CD14-positive monocyte (primary cell): Measurements from ENCODE around the gene HOXC9. TPM values are rescaled to one million over a fixed set of nuclear protein-coding genes. Genes with fewer than 3 reads are reported as not detected.

Source experiments
- DNase-seq, 3 donors: peaks; one replicate each; pipeline ENCODE4 v3.0.0-alpha.2; 2011 to 2022
- H2AFZ ChIP-seq: 2 replicates; pipeline ENCODE4 v1.6.0; 2012; ENCODE audit warnings: mild to moderate bottlenecking, low read depth, low read length, inconsistent platforms; ENCODE audit not compliant: insufficient read depth, poor library complexity, severe bottlenecking
- H3K27ac ChIP-seq, 2 donors: 1 replicate in 1 of 2; 2 replicates in 1 of 2; pipeline ENCODE4 v1.5.1; 2012 to 2013; ENCODE audit warnings: low read length in 2 of 2, control low read depth in 1 of 2, inconsistent platforms in 1 of 2, low read depth in 1 of 2, mild to moderate bottlenecking in 1 of 2
- H3K27me3 ChIP-seq, 2 donors: one replicate each; pipeline versions ENCODE4 v1.6.0 to v1.6.1; 2011 to 2013; ENCODE audit warnings: low read length in 2 of 2; ENCODE audit not compliant: control insufficient read depth in 2 of 2, insufficient read depth in 2 of 2
- H3K36me3 ChIP-seq, 2 donors: replicated peaks in 1 of 2; 1 replicate in 1 of 2; 2 replicates in 1 of 2; pipeline versions ENCODE4 v1.5.1 to v1.6.1; 2012 to 2013; ENCODE audit warnings: low read length in 2 of 2, control low read depth in 1 of 2, inconsistent platforms in 1 of 2, mild to moderate bottlenecking in 1 of 2; ENCODE audit not compliant: insufficient read depth in 2 of 2, control insufficient read depth in 1 of 2
- H3K4me1 ChIP-seq, 2 donors: 1 replicate in 1 of 2; 2 replicates in 1 of 2; pipeline versions ENCODE4 v1.5.1 to v1.6.1; 2012 to 2013; ENCODE audit warnings: low read length in 2 of 2, control low read depth in 1 of 2, inconsistent platforms in 1 of 2, mild to moderate bottlenecking in 1 of 2, moderate library complexity in 1 of 2; ENCODE audit not compliant: insufficient read depth in 2 of 2, control insufficient read depth in 1 of 2
- H3K4me2 ChIP-seq: replicated peaks from 2 replicates; pipeline ENCODE3; 2012; ENCODE audit warnings: low read length, moderate library complexity, mild to moderate bottlenecking; ENCODE audit not compliant: poor library complexity, severe bottlenecking; ENCODE audit errors: extremely low read depth
- H3K4me3 ChIP-seq, 3 experiments: fragments of 200-600 bp in 1 of 3; sonication (generic) in 1 of 3; replicated peaks in 1 of 3; 1 replicate in 2 of 3; 2 replicates in 1 of 3; pipeline ENCODE4 v1.5.1; 2011 to 2013; ENCODE audit warnings: low read length in 3 of 3, mild to moderate bottlenecking in 3 of 3, control low read depth in 2 of 3, low read depth in 2 of 3, inconsistent platforms in 1 of 3, moderate library complexity in 1 of 3
- H3K79me2 ChIP-seq: 2 replicates; pipeline ENCODE4 v1.6.0; 2012; ENCODE audit warnings: mild to moderate bottlenecking, control low read depth, inconsistent platforms, low read length, moderate library complexity; ENCODE audit not compliant: insufficient read depth
- H3K9ac ChIP-seq: 2 replicates; pipeline ENCODE4 v1.6.0; 2017; ENCODE audit warnings: low read length, mild to moderate bottlenecking; ENCODE audit not compliant: insufficient read depth, poor library complexity, severe bottlenecking
- H3K9me3 ChIP-seq, 2 donors: replicated peaks in 1 of 2; 1 replicate in 1 of 2; 2 replicates in 1 of 2; pipeline versions ENCODE4 v1.5.1 to v1.6.1; 2012 to 2013; ENCODE audit warnings: low read length in 2 of 2, control low read depth in 1 of 2; ENCODE audit not compliant: control insufficient read depth in 1 of 2, insufficient read depth in 1 of 2
- H4K20me1 ChIP-seq: 2 replicates; pipeline ENCODE4 v1.6.0; 2012; ENCODE audit warnings: mild to moderate bottlenecking, low read length, control low read depth, moderate library complexity; ENCODE audit not compliant: insufficient read depth
- H3K27ac Mint-ChIP-seq, 7 donors: one replicate each; pipeline ENCODE4 v1.8.0; 2020; ENCODE audit warnings: mild to moderate bottlenecking in 7 of 7, mixed read lengths in 7 of 7, moderate library complexity in 6 of 7, inconsistent platforms in 2 of 7
- H3K27me3 Mint-ChIP-seq, 3 donors: one replicate each; pipeline ENCODE4 v1.8.0; 2021 to 2022; ENCODE audit warnings: low read depth in 3 of 3, mild to moderate bottlenecking in 3 of 3, mixed read lengths in 3 of 3, moderate library complexity in 3 of 3, inconsistent platforms in 1 of 3
- H3K36me3 Mint-ChIP-seq, 2 donors: one replicate each; pipeline ENCODE4 v1.8.0; 2020; ENCODE audit warnings: mixed read lengths in 2 of 2, inconsistent platforms in 1 of 2, mild to moderate bottlenecking in 1 of 2
- H3K4me1 Mint-ChIP-seq: one replicate; pipeline ENCODE4 v1.8.0; 2020; ENCODE audit warnings: mild to moderate bottlenecking, mixed read lengths
- H3K4me3 Mint-ChIP-seq, 2 donors: one replicate each; pipeline ENCODE4 v1.8.0; 2020; ENCODE audit warnings: mild to moderate bottlenecking in 2 of 2, mixed read lengths in 2 of 2, moderate library complexity in 1 of 2
- H3K9me3 Mint-ChIP-seq, 7 donors: one replicate each; pipeline ENCODE4 v1.8.0; 2020 to 2022; ENCODE audit warnings: mixed read lengths in 7 of 7, mild to moderate bottlenecking in 6 of 7, moderate library complexity in 6 of 7, inconsistent platforms in 2 of 7
- WGBS: methylation state at CpG from one replicate; pipeline ENCODE4 v1.1.5; 2013; ENCODE audit warnings: missing lambda C conversion rate; ENCODE audit not compliant: insufficient coverage; 5-methylcytosine and 5-hydroxymethylcytosine counted together
- intact Hi-C, 2 donors: fragments of 100-400 bp; cut with micrococcal nuclease; formaldehyde crosslinking; loops; one replicate each; pipeline versions ENCODE4 v1.15.0 to v1.15.1; 2023
- polyA plus RNA-seq, 3 donors: library from polyadenylated mRNA; depleted of rRNA in 1 of 3; unstranded in 2 of 3; stranded (reverse) in 1 of 3; fragments of 300-500 nt in 2 of 3; fragments of >200 nt in 1 of 3; fragmentation: Illumina TruSeq in 2 of 3; gene quantifications; 1 replicate in 2 of 3; 2 replicates in 1 of 3; pipeline ENCODE4 v1.2.3, GENCODE V29; 2012 to 2021
- TF ChIP-seq, protein P1 (sequence below): fragments of 200-600 bp; IDR thresholded peaks from one replicate; pipeline ENCODE4 v1.8.0; 2022; ENCODE audit warnings: antibody characterized with exemption, mild to moderate bottlenecking

Gene HOXC9
- polyA plus RNA-seq, 3 donors = not detected

DNA sequence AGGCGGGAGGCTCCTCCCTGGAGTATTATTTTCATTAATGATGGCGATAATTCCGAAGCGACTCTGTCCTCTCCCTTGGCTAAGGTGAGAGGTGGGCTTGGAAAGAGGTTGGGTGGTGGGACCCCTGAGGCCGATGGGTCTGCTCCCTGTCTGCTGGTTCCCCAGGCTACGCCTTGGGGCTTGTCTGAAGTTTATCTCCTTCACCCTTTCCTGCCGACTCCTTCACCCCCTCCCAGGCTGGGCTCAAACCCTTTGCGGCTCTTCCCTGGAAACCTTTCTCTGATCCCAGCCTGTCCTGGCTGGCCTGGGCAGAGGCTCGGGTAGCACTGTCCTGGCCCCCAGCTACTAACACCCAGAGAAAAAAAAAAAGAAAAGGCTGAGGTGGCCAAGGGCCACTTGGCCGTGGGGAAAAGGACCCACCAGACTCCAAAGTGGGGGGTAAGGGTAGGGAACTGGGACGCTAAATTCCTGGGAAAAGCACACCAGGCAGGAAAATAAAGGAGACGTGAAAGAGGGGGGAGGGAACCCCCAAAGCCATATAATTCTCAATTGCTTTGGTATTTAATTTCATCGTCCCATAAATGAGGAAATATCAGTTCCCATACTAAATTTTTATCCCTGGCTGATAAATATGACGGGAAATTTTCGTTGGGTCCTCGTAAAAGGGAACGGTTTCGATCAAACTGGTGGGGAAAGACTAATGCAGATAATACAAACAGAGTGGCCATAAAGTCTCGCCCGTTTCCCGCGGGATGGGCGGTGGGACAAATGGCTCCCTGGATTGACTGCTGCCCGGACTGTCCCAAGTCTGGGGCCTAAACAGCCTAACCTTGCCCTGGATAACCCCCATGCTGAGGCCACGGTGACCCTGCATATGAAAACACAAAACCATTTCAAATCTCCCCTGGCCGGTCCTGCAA lies 17.1 kb upstream of the HOXC9 start:
- Histone ChIP-seq H3K27ac (no peak overlapping the region), H4K20me1 (no peaks in the 10 kb centered on the region), H2AFZ (no peak overlapping the region), H3K79me2 (no peaks in the 10 kb centered on the region), H3K4me3 (peak overlapping the region in 1 of 3 experiments; percentile 63), H3K9me3 (peaks cover 53 to 88% of the 10 kb centered on the region in 2 donors), H3K27me3 (peaks cover 89 to 100% of the 10 kb centered on the region in 2 donors), H3K36me3 (no peaks in the 10 kb centered on the region), H3K9ac (no peak overlapping the region), H3K4me1 (peaks cover 30 to 36% of the 10 kb centered on the region in 2 donors), H3K4me2 (peak overlapping the region; percentile 69)
- TF ChIP-seq, protein P1, sequence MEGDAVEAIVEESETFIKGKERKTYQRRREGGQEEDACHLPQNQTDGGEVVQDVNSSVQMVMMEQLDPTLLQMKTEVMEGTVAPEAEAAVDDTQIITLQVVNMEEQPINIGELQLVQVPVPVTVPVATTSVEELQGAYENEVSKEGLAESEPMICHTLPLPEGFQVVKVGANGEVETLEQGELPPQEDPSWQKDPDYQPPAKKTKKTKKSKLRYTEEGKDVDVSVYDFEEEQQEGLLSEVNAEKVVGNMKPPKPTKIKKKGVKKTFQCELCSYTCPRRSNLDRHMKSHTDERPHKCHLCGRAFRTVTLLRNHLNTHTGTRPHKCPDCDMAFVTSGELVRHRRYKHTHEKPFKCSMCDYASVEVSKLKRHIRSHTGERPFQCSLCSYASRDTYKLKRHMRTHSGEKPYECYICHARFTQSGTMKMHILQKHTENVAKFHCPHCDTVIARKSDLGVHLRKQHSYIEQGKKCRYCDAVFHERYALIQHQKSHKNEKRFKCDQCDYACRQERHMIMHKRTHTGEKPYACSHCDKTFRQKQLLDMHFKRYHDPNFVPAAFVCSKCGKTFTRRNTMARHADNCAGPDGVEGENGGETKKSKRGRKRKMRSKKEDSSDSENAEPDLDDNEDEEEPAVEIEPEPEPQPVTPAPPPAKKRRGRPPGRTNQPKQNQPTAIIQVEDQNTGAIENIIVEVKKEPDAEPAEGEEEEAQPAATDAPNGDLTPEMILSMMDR = no peak
- Mint-ChIP-seq H3K9me3 (peaks cover 17 to 79% (median 66%) of the 10 kb centered on the region in 7 donors), H3K36me3 (peaks cover 12 to 25% of the 10 kb centered on the region in 2 donors), H3K27ac (no peak overlapping the region), H3K4me3 (peak overlapping the region in 1 of 2 donors; percentile 89), H3K27me3 (peaks cover 98 to 100% (median 100%) of the 10 kb centered on the region in 3 donors), H3K4me1 (peaks cover 32% of the 10 kb centered on the region)
- intact Hi-C loops = loop anchor here in 1 of 2 donors (10.0 kb wide), 1 partner anchor 288 kb away; no protein-coding TSS in a partner anchor
- 10% methylated on average over 11 of the region's 26 CpGs for WGBS
- no peak for DNase-seq

DNA sequence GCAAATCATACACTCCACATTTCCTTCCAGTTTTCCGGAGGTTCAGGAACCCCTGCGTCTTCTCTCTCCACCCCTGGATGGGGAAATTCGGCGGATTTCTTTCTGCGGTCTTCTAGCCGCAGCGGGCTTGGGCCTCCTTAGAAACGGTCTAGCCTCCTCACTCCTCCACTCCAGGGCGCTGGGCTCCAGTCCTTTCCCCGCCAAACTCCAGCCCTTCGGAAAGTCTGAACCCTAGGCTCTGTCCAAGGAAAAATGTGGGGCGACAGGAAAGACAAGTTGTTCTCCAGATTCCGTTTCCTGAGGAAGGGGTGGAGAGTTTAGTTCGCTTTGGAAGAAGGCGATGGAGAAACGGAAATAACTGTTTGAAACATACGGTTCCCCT lies 16.4 kb upstream of the HOXC9 start:
- Histone ChIP-seq H3K79me2 (no peaks in the 10 kb centered on the region), H3K27me3 (peaks cover 90 to 100% of the 10 kb centered on the region in 2 donors), H3K9me3 (peaks cover 53 to 90% of the 10 kb centered on the region in 2 donors), H3K36me3 (no peaks in the 10 kb centered on the region), H3K4me1 (peaks cover 30 to 36% of the 10 kb centered on the region in 2 donors), H3K27ac (no peak overlapping the region), H3K9ac (no peak overlapping the region), H4K20me1 (no peaks in the 10 kb centered on the region), H3K4me3 (peak overlapping the region in 1 of 3 experiments; percentile 63), H3K4me2 (peak overlapping the region; percentile 69), H2AFZ (peak overlapping the region; percentile 26)
- TF ChIP-seq, protein P1 = no peak
- Mint-ChIP-seq H3K27me3 (peaks cover 98 to 100% (median 100%) of the 10 kb centered on the region in 3 donors), H3K9me3 (peaks cover 17 to 79% (median 64%) of the 10 kb centered on the region in 7 donors), H3K36me3 (peaks cover 12 to 28% of the 10 kb centered on the region in 2 donors), H3K27ac (no peak overlapping the region), H3K4me1 (peaks cover 29% of the 10 kb centered on the region), H3K4me3 (peak overlapping the region; percentile 62 to 89)
- intact Hi-C loops = loop anchor here in 1 of 2 donors (10.0 kb wide), 1 partner anchor 289 kb away; no protein-coding TSS in a partner anchor
- 0% methylated on average over 2 of the region's 17 CpGs for WGBS
- DNase-seq = peak in 1 of 3 donors; percentile 13
